HEK293T (cell line): ENCODE data around the gene XIRP2.

Source experiments
- CTCF ChIA-PET: fragments of 350-600 bp; formaldehyde crosslinking; extraction: SDS; loops from one replicate; lab custom pipeline; 2021; ENCODE audit warnings: antibody characterized with exemption, inconsistent platforms; lab: Yijun Ruan, JAX
- POLR2A ChIA-PET: fragments of 350-600 bp; formaldehyde crosslinking; extraction: SDS; loops from one replicate; lab custom pipeline; 2020; ENCODE audit warnings: antibody characterized with exemption, inconsistent platforms; lab: Yijun Ruan, JAX
- DNase-seq: peaks from one replicate; pipeline ENCODE4 v3.0.0; 2012; ENCODE audit warnings: mixed read lengths; ENCODE audit errors: extremely low spot score
- ARNT ChIP-seq: fragments of 450-650 bp; IDR thresholded peaks from 2 replicates; pipeline ENCODE4 v1.6.1; 2017; ENCODE audit warnings: mild to moderate bottlenecking
- BHLHE40 ChIP-seq: fragments of 450-650 bp; IDR thresholded peaks from 2 replicates; pipeline ENCODE4 v1.6.1; 2016; ENCODE audit warnings: mild to moderate bottlenecking, moderate library complexity, borderline replicate concordance
- CTBP1 ChIP-seq: fragments of 450-650 bp; IDR thresholded peaks from 2 replicates; pipeline ENCODE4 v1.6.1; 2016; ENCODE audit warnings: borderline replicate concordance
- ELF4 ChIP-seq: fragments of 450-650 bp; IDR thresholded peaks from 2 replicates; pipeline ENCODE4 v1.6.1; 2017; ENCODE audit warnings: antibody characterized with exemption
- FOXA1 ChIP-seq: fragments of 450-650 bp; IDR thresholded peaks from 2 replicates; pipeline ENCODE4 v1.6.1; 2016; ENCODE audit warnings: mild to moderate bottlenecking
- FOXK2 ChIP-seq: fragments of 450-650 bp; IDR thresholded peaks from 2 replicates; pipeline ENCODE4 v1.6.1; 2016; ENCODE audit warnings: mild to moderate bottlenecking
- FOXM1 ChIP-seq: fragments of 450-650 bp; IDR thresholded peaks from 2 replicates; pipeline ENCODE4 v1.6.1; 2017; ENCODE audit warnings: mild to moderate bottlenecking, borderline replicate concordance
- HDGF ChIP-seq: fragments of 450-650 bp; IDR thresholded peaks from 2 replicates; pipeline ENCODE4 v1.6.1; 2017; ENCODE audit warnings: antibody characterized with exemption, borderline replicate concordance
- L3MBTL2 ChIP-seq: fragments of 450-650 bp; conservative IDR thresholded peaks from 2 replicates; pipeline ENCODE4 v1.6.1; 2016; ENCODE audit warnings: mild to moderate bottlenecking
- LEF1 ChIP-seq: fragments of 450-650 bp; IDR thresholded peaks from 2 replicates; pipeline ENCODE4 v1.6.1; 2017; ENCODE audit warnings: mild to moderate bottlenecking, borderline replicate concordance
- NFRKB ChIP-seq: fragments of 450-650 bp; IDR thresholded peaks from 2 replicates; pipeline ENCODE4 v1.6.1; 2016; ENCODE audit warnings: mild to moderate bottlenecking, moderate library complexity
- SP1 ChIP-seq: fragments of 450-650 bp; IDR thresholded peaks from 2 replicates; pipeline ENCODE4 v1.6.1; 2017
- SUZ12 ChIP-seq: fragments of 450-650 bp; IDR thresholded peaks from 2 replicates; pipeline ENCODE4 v1.6.1; 2016; ENCODE audit warnings: mild to moderate bottlenecking
- TARDBP ChIP-seq: fragments of 450-650 bp; IDR thresholded peaks from 2 replicates; pipeline ENCODE4 v1.6.1; 2016
- ZNF384 ChIP-seq: fragments of 450-650 bp; IDR thresholded peaks from 2 replicates; pipeline ENCODE4 v1.6.1; 2016
- TF ChIP-seq, protein P1 (sequence below): fragments of 450-650 bp; IDR thresholded peaks from 2 replicates; pipeline ENCODE4 v1.6.1; 2016

Gene XIRP2

DNA sequence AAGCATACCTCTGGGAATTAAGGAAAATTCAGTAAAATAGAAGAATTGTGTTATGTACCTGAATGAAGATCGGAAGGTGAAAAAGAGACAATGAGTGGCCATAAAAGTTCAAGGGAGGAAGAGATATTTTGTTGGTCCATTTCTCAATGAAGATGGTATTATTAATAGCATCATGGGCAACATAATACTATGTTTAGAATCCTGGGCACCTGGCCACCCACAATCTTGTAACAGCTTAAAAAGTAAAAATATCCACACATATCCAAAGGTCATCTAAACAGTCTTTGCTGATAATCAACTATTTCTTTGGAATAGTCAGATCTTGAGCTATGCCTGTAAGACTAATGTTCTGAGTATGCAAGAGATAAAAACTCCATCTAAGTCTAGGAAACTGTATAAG is 73.7 kb downstream of the XIRP2 start:
- TF ChIP-seq TARDBP (no peak), NFRKB (no peak), CTBP1 (no peak), L3MBTL2 (no peak), ZNF384 (no peak), SUZ12 (no peak), FOXA1 (no peak), BHLHE40 (no peak), ELF4 (no peak), FOXK2 (no peak), ARNT (no peak), FOXM1 (no peak), HDGF (no peak), SP1 (no peak), LEF1 (no peak)
- TF ChIP-seq, protein P1, sequence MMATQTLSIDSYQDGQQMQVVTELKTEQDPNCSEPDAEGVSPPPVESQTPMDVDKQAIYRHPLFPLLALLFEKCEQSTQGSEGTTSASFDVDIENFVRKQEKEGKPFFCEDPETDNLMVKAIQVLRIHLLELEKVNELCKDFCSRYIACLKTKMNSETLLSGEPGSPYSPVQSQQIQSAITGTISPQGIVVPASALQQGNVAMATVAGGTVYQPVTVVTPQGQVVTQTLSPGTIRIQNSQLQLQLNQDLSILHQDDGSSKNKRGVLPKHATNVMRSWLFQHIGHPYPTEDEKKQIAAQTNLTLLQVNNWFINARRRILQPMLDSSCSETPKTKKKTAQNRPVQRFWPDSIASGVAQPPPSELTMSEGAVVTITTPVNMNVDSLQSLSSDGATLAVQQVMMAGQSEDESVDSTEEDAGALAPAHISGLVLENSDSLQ: no peak
- DNase-seq: no peak
- ChIA-PET CTCF (no interaction called here), POLR2A (no interaction called here)

DNA sequence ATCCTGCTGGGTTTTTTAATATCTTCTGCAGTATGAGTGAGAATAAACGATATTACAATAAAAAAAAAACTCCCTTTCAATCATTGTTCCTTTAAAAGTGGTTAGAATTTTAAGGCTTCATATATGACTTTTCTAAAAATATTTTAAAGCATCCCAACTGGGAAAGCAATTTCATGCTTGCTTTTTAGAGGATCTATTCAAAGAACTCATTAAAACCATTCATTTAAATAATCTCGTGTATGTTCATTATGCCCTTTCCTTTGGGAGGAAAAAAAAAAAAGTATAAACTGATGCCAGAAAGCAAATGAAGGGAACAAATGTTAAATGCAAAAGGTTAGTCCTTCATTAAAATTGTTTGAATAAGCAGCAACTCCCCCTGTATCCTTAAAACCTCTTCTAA is 81.2 kb downstream of the XIRP2 start:
- ChIA-PET CTCF (no interaction called here), POLR2A (no interaction called here)
- TF ChIP-seq FOXK2 (no peak), NFRKB (no peak), L3MBTL2 (no peak), FOXM1 (no peak), SUZ12 (no peak), ELF4 (no peak), FOXA1 (no peak), BHLHE40 (no peak), TARDBP (no peak), SP1 (no peak), ARNT (no peak)
- no peak for DNase-seq

DNA sequence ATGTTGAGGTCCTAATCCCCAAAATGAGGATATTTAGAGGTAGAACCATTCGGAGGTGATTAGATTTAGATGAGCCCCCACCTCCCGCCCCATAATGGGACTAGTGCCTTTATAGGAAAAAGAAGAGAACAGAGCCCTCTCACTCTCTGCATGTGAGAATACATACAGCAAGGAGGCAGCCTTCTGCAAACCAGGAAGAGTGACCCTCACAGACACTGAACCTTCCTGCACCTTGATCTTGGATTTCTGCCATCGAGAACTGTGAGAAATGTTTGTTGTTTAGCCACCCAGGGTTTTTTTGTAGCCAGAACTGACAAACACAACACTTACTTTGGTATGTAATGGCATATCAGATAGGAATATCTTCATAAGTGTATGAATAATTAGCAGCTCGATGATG is 83.7 kb downstream of the XIRP2 start:
- ChIA-PET CTCF (no interaction called here), POLR2A (no interaction called here)
- no peak for DNase-seq
- TF ChIP-seq BHLHE40: no peak
- TF ChIP-seq NFRKB: no peak
- no peak for TF ChIP-seq L3MBTL2
- TF ChIP-seq FOXK2: no peak
- no peak for TF ChIP-seq CTBP1
- no peak for TF ChIP-seq FOXA1
- no peak for TF ChIP-seq TARDBP
- TF ChIP-seq ZNF384: no peak
- no peak for TF ChIP-seq LEF1
- TF ChIP-seq ARNT: no peak
- TF ChIP-seq, protein P1: no peak
- no peak for TF ChIP-seq SP1
- TF ChIP-seq FOXM1: no peak
- no peak for TF ChIP-seq SUZ12
- no peak for TF ChIP-seq ELF4
- TF ChIP-seq HDGF: no peak

DNA sequence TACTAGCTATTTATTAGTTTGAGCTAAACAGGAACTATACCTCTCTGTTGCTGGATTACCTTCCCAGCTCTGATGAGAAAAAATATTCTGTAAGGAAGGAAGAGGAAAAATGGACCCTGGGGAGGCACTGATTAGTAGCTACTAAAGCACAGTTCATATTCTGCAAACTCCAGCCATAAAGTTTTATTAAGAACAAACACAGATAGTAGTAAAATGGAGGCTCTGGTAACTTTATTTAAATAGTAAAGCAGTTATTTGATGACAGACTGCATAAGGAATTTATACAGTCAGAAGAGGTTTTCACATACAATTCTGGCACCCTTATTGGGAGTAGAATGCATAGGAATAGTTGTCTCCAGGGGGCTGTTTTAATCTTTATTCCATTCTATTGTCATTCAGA is 84.1 kb downstream of the XIRP2 start:
- TF ChIP-seq ELF4: no peak
- TF ChIP-seq ARNT: no peak
- no peak for TF ChIP-seq SUZ12
- TF ChIP-seq NFRKB: no peak
- no peak for TF ChIP-seq L3MBTL2
- no peak for DNase-seq
- ChIA-PET CTCF (no interaction called here), POLR2A (no interaction called here)

DNA sequence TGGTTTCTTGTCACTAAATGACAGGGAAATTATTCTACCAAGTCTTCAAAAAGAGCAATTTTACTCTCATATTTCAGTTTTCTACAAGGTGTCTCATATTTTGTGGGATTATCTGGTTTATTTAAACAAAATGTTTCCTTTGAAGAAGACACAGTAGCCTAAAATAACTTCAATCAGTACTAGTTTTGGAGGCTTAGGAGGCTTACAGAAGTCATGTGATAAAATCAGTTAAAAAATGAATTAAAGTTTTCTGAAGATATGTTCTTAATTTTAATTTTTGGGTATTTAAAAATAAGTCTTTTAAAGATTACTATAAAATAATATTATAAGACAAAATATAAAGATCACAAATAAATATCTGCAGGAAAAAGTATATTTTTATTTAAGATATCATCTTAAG is 95.9 kb downstream of the XIRP2 start:
- CTCF ChIA-PET: no interaction called here
- TF ChIP-seq BHLHE40 (no peak), LEF1 (no peak), TARDBP (no peak), FOXA1 (no peak)
- TF ChIP-seq, protein P1: no peak
- POLR2A ChIA-PET: no interaction called here
- no peak for DNase-seq

DNA sequence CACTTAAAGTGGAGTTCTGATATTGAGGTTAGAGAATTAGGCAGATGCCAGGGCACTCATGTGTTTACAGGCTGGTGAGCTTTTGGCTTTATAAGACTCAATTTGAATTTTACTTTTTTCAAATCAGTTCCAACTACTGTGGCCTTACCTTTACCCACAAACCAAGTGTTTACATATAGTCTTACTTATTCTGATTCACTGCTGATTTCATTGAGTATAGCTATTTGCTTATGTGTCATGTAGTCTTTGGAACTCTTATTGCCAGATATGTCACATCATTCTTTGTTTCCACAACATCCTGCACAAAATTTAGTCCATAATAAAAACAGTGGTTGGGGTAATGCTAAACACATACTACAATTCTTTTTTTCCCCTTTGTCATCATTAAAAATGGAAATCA is 96.5 kb downstream of the XIRP2 start:
- ChIA-PET CTCF (no interaction called here), POLR2A (no interaction called here)
- TF ChIP-seq FOXM1 (no peak), SP1 (no peak), FOXA1 (no peak), ELF4 (no peak), HDGF (no peak), BHLHE40 (no peak), CTBP1 (no peak), TARDBP (no peak), NFRKB (no peak), LEF1 (no peak), ZNF384 (no peak), ARNT (no peak), SUZ12 (no peak), L3MBTL2 (no peak), FOXK2 (no peak)
- TF ChIP-seq, protein P1: no peak
- no peak for DNase-seq
